Effector CD8-positive, alpha-beta T cell (primary cell): Measurements from ENCODE around the gene ZNF646.

ENCODE experiments used
- DNase-seq: peaks from one replicate; lab custom pipeline; 2025; lab: John Stamatoyannopoulos, UW

The ZNF646 gene

DNA sequence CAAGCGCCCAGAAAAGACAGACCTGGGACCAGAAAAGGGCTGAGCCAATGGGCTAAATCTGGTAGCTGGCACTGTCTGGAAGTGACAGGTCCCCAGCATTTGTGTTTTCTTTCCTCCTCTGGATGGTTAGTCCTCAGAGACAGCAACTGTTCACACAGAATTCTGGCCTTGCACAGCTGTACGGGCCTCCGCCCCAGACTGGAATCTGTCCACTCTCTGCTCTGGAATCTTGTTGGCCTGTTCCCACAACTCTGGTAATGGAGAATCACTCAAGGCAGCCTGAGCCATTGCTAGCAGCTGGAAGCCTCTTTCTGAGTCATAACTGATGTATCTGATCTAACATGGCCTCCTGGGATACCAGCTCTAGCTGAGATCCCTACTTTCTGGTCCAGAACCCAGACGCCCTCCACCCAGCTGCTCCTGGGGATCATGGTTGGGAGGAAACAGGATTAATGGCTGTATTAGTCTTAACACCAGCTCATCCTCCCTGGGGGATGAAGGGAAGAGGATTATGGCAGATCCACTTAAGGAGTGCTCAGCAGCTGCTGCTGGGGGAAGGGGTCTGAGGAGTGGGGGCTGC is 9.2 kb upstream of the ZNF646 start:
- no peak for DNase-seq

DNA sequence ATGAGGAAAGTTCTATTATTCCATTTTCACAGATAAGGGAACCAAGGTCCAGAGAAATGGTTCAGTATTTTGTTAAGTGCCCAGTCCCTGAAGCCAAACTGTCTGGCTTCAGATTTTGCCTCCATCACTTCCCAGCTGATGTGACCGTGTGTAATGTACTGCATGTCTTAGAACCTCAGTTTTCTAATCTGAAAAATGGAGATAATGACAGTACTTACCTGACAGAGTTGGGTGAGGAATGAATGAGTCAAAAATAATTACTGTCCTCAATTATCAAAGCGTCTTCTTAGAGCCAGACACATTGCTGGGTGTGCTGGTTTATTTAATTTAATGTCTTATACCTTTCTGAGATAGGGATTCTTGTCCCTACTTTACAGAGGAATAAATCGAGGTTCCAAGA is 6.9 kb upstream of the ZNF646 start:
- no peak for DNase-seq

DNA sequence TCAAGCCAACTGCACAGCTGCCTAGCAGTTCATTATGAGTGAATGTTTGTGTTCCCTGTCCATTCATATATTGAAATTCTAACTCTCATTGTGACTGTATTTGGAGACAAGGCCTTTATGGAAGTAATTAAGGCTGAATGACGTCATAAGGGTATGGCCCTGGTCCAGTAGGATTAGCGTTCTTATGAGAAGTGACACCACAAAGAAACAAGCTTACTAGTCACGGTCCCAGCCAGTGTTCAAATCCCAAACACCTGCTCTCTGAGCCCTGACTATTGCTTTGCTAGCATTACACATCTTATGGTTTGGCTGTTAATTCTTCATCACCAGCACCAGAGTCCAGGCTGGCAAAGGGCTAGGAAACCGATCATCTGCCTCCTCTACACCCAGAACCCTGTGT is 2.4 kb upstream of the ZNF646 start:
- DNase-seq = no peak

DNA sequence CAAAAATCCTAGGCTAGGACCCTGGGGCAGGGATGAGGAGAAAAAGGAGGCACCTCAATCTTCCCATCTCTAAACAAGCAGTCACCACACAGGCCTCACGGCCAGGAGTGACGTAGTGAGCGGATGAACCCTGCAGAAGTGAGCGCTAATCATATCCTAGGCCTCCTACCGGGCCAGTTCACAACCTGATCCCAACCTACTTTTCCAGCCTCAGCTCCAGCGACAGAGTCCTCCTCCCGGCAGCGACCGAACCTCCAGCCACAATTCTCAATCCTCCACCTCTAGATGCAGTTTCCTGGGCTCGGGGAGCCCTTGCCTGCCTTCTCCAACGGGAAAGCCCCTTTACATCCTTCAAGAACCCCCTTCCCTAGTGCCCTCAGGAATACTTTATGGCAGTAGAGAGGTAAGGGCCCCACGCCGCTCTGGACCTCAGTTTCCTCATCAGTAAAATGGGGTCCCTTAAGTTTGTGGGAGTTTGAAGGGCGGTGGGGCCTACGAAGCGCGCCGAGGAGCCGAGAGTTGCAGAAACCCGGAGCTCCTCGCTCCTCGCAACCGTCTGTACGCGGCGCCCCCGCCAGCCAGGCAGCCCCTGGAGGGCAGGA is 1.6 kb upstream of the ZNF646 start:
- no peak for DNase-seq

DNA sequence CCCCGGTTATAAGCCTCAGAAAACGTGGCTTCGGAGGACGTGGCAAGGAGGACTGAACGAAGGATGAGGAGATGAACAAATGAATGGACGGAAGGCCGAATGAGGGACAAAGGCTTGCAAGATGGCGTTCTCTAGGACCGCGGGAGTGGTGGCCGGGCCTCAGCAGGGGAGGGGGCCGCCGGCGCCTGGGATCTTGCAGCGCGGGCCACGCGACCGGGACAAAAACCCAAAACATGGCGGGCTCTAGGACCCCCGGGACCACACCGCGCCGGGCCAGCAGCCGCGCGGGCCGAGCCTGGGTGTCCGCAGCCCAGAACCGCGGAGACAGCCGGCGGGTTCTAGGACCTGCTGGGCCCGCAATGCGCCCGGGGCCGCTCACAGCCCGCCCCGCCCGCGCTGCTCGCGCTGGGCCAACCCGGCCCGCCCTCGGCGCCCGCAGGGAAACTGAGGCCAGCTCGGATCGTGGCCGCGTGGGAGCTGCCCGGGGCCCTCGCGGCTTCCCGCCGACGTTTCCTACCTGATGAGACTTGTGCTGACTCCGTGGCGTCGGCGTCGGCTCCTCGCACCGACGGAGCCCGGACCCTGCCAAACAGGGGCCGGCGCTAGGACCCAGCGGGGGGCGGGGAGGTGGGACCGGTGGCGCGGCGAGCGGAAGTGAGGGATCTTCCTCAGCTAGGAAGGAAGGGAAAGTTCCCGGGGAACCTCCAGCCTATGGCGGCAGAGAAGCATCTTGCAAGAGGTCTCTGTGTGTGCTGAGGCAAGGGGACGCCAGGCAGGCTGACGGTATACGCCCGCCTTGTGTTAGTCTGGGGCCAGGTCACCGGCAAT is 866 bp upstream of the ZNF646 start:
- peak; percentile 74 for DNase-seq

DNA sequence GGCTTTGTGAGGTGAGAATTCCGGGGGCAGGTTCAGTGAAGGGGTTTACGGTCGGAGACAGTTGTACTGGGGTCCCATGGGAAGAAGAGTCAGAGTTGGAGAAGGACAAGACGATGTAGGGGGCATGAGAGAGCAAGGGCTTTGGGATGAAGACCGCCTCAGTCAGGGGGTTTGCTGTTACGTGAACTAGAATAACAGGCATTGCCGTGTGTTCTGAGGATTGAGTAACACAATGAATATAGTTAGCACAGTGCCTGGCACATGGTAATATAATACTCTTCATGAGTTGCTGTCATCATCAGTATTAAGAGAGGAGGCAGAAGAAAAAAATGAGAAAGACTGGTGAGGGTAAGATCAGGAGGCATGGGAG is 577 bp downstream of the ZNF646 start:
- no peak for DNase-seq

- DNase-seq = no peak
These were observed 2.1 kb downstream of the ZNF646 start for GRCh38 chr16:31076319-31076718.

GRCh38 chr16:31077024-31077423 is 2.8 kb downstream of the ZNF646 start:
- no peak for DNase-seq

- no peak for DNase-seq
These were observed 3.6 kb downstream of the ZNF646 start for GRCh38 chr16:31077592-31078396.

- no peak for DNase-seq
These were observed 4.5 kb downstream of the ZNF646 start for GRCh38 chr16:31078597-31079341.

DNA sequence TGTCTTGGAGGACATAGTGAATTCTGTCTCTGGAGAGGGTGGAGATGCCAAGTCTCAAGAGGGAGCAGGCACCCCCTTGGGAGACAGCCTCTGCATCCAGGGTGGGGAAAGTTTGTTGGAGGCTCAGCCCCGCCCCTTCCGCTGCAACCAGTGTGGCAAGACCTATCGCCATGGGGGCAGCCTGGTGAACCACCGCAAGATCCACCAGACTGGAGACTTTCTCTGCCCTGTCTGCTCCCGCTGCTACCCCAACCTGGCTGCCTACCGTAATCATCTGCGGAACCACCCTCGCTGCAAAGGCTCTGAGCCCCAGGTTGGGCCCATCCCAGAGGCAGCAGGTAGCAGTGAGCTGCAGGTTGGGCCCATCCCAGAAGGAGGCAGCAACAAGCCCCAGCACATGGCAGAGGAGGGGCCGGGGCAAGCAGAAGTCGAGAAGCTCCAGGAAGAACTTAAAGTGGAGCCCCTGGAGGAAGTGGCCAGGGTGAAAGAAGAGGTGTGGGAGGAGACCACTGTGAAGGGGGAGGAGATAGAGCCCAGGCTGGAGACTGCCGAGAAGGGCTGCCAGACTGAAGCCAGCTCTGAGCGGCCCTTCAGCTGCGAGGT is 5.2 kb downstream of the ZNF646 start:
- DNase-seq = no peak

GRCh38 chr16:31080035-31080629 is 5.9 kb downstream of the ZNF646 start:
- no peak for DNase-seq

DNA sequence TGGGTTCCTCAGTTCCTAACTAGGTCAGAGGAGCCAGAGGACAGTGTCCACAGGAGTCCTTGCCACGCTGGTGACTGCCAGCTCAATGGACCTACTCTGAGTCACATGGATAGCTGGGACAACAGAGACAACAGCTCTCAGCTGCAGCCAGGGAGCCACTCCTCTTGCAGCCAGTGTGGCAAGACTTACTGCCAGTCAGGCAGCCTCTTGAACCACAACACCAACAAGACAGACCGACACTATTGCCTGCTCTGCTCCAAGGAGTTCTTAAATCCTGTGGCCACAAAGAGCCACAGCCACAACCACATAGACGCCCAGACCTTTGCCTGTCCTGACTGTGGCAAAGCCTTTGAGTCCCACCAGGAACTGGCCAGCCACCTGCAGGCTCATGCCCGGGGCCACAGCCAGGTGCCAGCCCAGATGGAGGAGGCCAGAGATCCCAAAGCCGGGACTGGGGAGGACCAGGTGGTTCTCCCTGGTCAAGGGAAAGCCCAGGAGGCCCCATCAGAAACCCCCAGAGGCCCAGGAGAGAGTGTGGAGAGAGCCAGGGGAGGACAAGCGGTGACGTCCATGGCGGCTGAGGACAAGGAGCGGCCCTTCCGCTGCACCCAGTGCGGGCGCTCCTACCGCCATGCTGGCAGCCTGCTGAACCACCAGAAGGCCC is 6.7 kb downstream of the ZNF646 start:
- DNase-seq = no peak

- DNase-seq = no peak
These were observed 7.5 kb downstream of the ZNF646 start for GRCh38 chr16:31081428-31082351.

- no peak for DNase-seq
These were observed 8.3 kb downstream of the ZNF646 start for GRCh38 chr16:31082368-31083045.

DNA sequence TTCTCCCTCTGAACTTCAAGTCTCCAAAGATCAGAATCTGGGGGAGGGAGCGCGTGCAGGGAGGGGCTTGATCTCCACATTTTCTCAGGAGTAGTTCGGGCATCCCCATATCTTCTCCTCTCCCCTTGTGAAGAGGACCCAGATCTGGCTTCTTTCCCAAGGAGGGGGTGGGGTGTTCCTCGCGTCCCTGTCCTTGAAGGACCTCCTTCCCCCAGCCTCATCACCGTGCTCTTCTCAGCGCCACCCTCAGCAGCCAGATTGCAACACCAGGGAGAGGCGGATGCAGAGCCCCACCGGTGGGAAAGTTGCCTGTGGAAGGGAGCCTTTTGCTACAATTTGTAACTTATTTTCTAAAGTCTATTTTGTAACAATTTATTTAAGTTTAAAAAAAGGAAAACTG is 8.9 kb downstream of the ZNF646 start:
- DNase-seq = no peak

GRCh38 chr16:31083556-31083955 is 9.3 kb downstream of the ZNF646 start:
- no peak for DNase-seq

DNA sequence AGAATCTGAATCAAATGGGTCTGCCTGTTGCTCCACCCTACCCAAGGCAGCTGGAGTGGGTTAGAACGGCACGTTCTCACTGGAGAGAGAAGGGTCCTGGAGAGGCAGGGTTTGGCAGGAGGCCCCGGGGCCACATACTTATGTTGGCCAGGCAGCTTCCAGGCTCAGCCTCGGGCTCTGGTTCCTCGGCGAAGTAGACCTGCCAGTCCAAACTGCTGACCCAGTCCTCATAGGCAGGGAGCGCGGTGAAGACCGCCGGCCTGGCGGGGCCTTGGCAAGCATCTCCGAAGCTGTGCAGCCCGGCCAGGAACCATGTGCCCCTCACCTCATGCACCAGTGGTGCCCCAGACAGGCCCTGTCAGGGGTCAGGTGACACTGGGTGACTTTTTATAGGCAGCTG is 9.8 kb downstream of the ZNF646 start:
- no peak for DNase-seq
